HG02970 (cell line): ENCODE measurements around the gene SLC6A11.

Experiments
- ATAC-seq: cut with Tn5 transposase; IDR thresholded peaks from one replicate; pipeline ENCODE4 v1.9.1; 2021; ENCODE audit warnings: mild to moderate bottlenecking, moderate library complexity, moderate number of reproducible peaks; ENCODE audit not compliant: unreplicated experiment, low FRiP score

The SLC6A11 gene

GRCh38 chr3:10836676-10837075 is 20.6 kb downstream of the SLC6A11 start:
- no peak for ATAC-seq

- ATAC-seq, result no peak
Measured at GRCh38 chr3:10837849-10838248, 21.8 kb downstream of the SLC6A11 start.

- no peak for ATAC-seq
Measured at GRCh38 chr3:10839167-10839566, 23.1 kb downstream of the SLC6A11 start.

DNA sequence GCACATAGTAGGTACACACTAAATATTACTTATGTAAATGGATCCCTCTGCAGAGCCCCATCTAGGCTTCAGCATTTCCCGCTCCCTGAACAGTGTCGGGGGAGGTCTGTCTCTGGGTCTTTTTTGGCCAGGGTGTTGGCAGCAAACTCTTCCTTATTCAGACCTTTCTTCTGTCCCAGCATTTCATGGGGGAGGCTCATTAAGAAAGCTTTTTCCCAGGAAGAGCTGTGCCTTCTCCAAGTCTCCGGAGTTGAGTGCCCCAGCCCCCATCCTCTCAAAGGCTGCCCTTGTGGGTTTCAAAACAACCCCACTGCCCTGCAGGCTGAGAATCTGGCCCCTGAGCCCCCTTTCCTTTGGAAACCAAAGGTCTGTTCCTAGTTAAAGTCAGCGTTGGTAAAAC is 25.1 kb downstream of the SLC6A11 start:
- ATAC-seq, result no peak

DNA sequence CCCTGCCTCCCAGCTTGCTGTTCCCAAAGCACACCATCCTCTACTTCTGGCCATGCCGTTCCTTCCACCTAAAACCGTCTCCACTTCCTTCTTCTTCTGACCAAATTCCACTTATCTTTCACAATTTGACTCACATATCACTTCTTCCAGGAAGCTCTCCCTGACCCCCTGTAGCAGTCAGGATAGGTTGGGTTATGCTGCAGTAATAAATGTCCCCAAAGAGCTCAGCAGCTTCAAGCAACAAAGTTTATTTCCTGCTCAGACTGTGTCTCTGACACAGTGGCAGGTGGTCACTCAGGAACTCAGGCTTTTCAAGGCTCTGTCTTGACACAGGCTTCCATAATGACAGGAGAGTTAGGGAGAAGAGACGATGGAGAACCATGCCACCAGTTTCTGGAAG is 27.4 kb downstream of the SLC6A11 start:
- ATAC-seq, result no peak

- no peak for ATAC-seq
Measured at GRCh38 chr3:10845001-10845761, 29.2 kb downstream of the SLC6A11 start.

DNA sequence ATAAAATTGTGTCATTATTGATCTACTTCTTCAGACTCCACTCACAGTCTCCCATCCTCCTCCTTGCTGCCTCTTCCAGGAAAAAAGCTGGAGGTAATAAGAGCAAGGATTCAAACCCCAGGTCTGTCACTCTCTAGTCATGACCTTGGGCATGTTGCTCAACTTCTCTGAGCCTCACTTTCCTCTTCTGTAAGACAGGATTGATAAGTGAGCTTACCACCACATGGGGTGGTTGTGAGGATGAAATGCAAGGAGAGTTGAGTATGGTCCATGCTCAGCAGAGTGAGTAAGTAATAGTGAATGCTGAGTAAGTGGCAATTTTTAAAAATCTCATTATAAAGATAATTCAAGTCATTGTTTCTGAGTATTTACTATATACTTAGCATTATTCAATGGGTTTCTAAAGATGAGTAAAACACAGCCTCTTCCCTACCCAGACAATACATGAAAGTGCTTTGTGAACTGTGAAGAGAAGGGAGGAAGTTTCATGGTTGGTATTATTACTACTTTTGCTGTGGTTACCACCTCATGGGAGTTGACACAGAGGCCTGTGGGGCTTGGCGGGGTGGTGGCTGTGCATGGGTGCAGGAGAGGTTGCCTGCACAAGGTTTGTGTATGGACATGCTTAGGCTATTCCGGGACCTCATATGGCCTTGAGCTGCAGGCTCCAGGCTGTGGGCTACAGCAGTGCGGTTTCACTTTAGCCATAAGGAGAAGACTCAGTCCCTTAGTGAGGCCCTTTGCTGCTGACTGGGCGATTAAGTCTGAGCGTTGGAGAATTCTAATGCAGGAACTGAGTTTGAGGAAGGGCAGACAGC is 30.0 kb downstream of the SLC6A11 start:
- no peak for ATAC-seq

DNA sequence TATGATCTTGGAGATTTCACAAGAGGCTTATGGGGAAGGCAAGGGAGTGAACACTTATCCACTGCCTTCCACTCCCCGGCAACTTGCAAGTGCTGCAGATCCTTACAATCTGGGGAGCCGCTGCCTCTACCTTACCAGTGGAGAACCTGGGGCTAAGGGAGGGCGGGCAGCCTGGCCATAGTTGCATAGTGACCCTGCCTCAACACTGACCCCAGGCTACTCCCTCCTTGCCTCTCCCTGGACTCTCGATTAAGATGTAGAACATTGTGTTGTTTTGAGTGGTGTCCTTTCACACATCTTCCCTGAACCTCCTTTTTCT is 30.6 kb downstream of the SLC6A11 start:
- no peak for ATAC-seq

- ATAC-seq, result no peak
Measured at GRCh38 chr3:10848261-10848660, 32.2 kb downstream of the SLC6A11 start.

DNA sequence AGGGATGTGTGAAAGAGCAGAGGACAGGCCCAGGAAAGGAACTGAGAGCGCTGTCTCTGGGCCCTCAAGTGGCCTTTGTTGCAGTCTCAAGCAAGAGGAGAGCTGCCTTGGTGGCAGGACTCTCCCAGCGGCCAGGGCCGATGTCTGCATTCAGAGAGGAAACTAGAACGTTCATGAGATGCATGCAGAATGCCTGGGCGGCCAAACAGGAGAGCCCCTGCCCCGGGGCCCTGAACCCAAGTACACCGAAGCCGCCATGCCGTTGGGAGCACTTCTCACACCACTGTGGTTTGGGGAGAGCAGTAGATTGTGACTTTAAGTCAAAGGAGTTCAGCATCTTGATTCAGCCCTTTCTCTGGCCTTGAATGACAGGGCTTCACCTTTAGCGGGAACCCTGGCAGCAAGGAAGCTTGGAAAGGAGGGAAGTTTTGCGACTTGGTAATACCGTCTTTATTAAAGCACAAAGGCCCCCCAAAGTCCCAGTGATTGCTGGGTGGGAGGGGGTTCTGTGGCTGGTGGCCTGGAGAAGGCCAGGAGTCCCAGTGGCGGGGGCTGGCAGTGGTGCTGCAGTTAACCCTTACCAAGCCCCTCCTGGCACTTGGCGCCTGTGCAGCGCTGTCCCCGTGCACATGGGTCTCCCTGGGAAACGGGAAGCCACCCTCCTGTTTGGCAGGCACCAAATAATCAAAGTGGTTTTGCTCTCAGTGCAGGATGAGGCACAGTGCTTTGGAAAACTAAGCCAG is 36.2 kb downstream of the SLC6A11 start:
- ATAC-seq, result no peak

GRCh38 chr3:10855083-10855870 is 39.2 kb downstream of the SLC6A11 start:
- ATAC-seq, result no peak

- ATAC-seq, result no peak
Measured at GRCh38 chr3:10855871-10856662, 40.0 kb downstream of the SLC6A11 start.

GRCh38 chr3:10857235-10857634 is 41.2 kb downstream of the SLC6A11 start:
- ATAC-seq, result no peak

DNA sequence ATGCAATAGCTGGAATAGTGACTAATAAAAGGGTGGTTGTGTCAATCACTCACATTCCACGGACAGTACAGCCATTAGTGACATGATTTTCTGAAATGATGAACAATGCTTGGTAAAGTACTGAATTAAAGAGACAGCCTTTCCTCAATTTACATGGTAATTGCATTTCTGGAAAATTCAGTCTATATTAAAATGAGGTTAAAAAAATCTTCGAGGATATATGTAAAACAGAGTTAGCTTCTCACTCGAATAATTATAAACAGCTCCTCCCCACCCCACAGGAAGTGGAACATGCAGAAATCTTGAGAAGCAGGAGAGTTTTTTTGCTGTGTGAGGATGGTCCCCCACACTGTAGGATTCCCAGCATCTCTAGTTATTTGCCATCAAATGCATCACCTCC is 42.1 kb downstream of the SLC6A11 start:
- no peak for ATAC-seq

DNA sequence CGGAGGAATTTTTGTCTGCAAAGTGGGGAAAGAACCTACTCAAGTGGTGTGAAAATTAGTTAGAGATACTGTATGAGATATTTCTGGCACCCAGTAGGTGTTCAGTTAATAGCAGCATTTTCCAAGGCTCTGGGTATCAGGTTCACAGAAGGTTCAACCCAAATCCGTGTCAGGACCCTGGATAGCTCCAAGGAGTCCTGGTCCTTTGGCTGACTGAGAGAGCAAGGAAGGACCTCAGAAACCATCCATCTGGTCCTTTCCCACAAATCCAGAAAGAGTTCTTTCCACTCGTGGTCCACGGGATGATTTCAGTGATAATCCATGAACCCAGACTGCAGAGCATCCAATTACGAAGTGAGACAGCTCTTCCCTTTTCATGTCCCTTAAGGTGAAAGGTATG is 51.4 kb downstream of the SLC6A11 start:
- ATAC-seq, result no peak

- ATAC-seq, result no peak
Measured at GRCh38 chr3:10869460-10869859, 53.4 kb downstream of the SLC6A11 start.

DNA sequence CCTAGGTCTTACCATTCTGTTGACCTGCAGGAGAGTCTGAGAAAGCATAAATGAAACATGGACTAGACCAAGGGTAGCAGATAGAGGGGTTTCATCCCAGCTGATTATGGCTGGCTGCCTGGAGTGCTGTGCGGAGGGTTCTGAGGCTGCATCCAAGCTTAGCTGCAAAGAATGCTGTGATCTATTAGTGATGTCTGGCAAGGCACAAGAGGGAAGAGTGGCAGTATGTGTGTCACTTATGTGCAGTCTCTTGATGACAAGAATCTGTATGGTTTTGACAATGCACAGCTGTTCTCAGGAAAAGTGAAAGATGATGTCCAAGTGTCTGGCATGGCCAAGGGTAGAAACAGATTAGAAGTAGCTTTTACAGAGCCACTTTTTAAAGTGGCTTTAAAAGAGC is 54.3 kb downstream of the SLC6A11 start:
- no peak for ATAC-seq

GRCh38 chr3:10873415-10873814 is 57.4 kb downstream of the SLC6A11 start:
- ATAC-seq, result no peak

GRCh38 chr3:10875914-10876313 is 59.9 kb downstream of the SLC6A11 start:
- ATAC-seq, result no peak

DNA sequence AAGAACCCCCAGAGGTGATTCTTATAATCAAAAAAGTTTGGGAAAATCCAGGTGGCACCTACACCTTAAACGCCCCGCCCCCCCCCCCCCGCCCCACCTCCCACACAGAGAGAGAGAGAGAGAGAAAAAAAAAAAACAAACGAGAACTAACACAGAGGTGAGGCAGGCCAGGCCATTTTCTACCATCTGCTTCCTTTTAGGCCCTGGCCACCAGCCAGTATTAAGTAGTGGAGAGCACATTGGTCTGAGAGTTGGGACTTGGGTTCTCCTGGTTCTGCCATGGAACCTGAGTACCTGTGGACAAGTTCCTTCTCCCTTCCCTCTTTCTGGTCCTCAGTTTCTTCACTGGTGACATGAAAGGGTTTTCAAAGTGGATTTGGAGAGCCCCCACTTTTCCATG is 60.6 kb downstream of the SLC6A11 start:
- no peak for ATAC-seq
